ENCODE results near the gene MPHOSPH9. TPM values are rescaled to one million over a fixed set of nuclear protein-coding genes. Genes with fewer than 3 reads are reported as not detected.

MPHOSPH9 gene
- total RNA-seq, 1 donor from 2014 or later: 79.8 TPM

- H3K27ac Mint-ChIP-seq (ENCODE audit: unreplicated experiment): peak overlapping the region; percentile 74
- DNase-seq (ENCODE audit: low read depth, low spot score): no peak
Measured at GRCh38 chr12:123127182-123127495, 105.8 kb downstream of the MPHOSPH9 start.

GRCh38 chr12:123126294-123127181 lies 106.4 kb downstream of the MPHOSPH9 start:
- Mint-ChIP-seq H3K9me3 (no peaks in the 10 kb centered on the region), H3K27ac (ENCODE audit: unreplicated experiment) (peak overlapping the region; percentile 74), H3K4me3 (no peak overlapping the region), H3K36me3 (ENCODE audit: low read depth) (no peaks in the 10 kb centered on the region), H3K4me1 (peaks cover 23% of the 10 kb centered on the region), H3K27me3 (ENCODE audit: low read depth) (no peaks in the 10 kb centered on the region)
- TF ChIP-seq, protein P1, sequence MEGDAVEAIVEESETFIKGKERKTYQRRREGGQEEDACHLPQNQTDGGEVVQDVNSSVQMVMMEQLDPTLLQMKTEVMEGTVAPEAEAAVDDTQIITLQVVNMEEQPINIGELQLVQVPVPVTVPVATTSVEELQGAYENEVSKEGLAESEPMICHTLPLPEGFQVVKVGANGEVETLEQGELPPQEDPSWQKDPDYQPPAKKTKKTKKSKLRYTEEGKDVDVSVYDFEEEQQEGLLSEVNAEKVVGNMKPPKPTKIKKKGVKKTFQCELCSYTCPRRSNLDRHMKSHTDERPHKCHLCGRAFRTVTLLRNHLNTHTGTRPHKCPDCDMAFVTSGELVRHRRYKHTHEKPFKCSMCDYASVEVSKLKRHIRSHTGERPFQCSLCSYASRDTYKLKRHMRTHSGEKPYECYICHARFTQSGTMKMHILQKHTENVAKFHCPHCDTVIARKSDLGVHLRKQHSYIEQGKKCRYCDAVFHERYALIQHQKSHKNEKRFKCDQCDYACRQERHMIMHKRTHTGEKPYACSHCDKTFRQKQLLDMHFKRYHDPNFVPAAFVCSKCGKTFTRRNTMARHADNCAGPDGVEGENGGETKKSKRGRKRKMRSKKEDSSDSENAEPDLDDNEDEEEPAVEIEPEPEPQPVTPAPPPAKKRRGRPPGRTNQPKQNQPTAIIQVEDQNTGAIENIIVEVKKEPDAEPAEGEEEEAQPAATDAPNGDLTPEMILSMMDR (conservative IDR thresholded peaks at IDR 0.05): no peak
- no peak for DNase-seq (ENCODE audit: low read depth, low spot score)

More at GRCh38 chr12:123127182-123127495, 105.8 kb downstream of the MPHOSPH9 start:
- peaks cover 23% of the 10 kb centered on the region for H3K4me1 Mint-ChIP-seq
- no peaks in the 10 kb centered on the region for H3K9me3 Mint-ChIP-seq
- no peak overlapping the region for H3K4me3 Mint-ChIP-seq
- no peaks in the 10 kb centered on the region for H3K36me3 Mint-ChIP-seq (ENCODE audit: low read depth)
- TF ChIP-seq, protein P1 (conservative IDR thresholded peaks at IDR 0.05): no peak
- H3K27me3 Mint-ChIP-seq (ENCODE audit: low read depth): no peaks in the 10 kb centered on the region

GRCh38 chr12:123122626-123123025 lies 110.3 kb downstream of the MPHOSPH9 start:
- Mint-ChIP-seq H3K27me3 (ENCODE audit: low read depth) (no peaks in the 10 kb centered on the region), H3K27ac (ENCODE audit: unreplicated experiment) (no peak overlapping the region), H3K4me1 (peaks cover 19% of the 10 kb centered on the region), H3K36me3 (ENCODE audit: low read depth) (no peaks in the 10 kb centered on the region), H3K9me3 (no peaks in the 10 kb centered on the region), H3K4me3 (no peak overlapping the region)
- TF ChIP-seq, protein P1 (conservative IDR thresholded peaks at IDR 0.05): no peak
- no peak for DNase-seq (ENCODE audit: low read depth, low spot score)

DNA sequence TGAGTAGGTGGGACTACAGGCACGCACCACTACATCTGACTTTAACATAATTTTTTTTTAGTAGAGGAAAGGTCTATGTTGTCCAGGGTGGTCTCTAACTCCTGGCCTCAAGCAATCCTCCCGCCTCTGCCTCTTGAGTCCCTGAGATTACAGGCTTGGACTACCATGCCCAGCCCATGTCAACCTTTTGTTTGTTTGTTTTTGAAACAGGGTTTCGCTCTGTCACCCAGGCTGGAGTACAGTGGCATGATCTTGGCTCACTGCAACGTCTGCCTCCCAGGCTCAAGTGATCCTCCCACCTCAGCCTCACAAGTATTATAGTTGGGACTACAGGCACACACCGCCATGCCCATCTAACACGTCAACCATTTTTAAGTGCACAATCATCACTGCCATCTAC lies 111.3 kb downstream of the MPHOSPH9 start:
- peaks cover 12% of the 10 kb centered on the region for H3K4me1 Mint-ChIP-seq
- H3K4me3 Mint-ChIP-seq: no peak overlapping the region
- TF ChIP-seq, protein P1 (conservative IDR thresholded peaks at IDR 0.05): no peak
- no peak for DNase-seq (ENCODE audit: low read depth, low spot score)
- no peak overlapping the region for H3K27ac Mint-ChIP-seq (ENCODE audit: unreplicated experiment)
- H3K9me3 Mint-ChIP-seq: no peaks in the 10 kb centered on the region
- H3K36me3 Mint-ChIP-seq (ENCODE audit: low read depth): no peaks in the 10 kb centered on the region
- no peaks in the 10 kb centered on the region for H3K27me3 Mint-ChIP-seq (ENCODE audit: low read depth)

GRCh38 chr12:123120452-123121166 lies 112.3 kb downstream of the MPHOSPH9 start:
- H3K9me3 Mint-ChIP-seq: no peaks in the 10 kb centered on the region
- H3K4me1 Mint-ChIP-seq: peaks cover 5% of the 10 kb centered on the region
- H3K4me3 Mint-ChIP-seq: no peak overlapping the region
- no peaks in the 10 kb centered on the region for H3K27me3 Mint-ChIP-seq (ENCODE audit: low read depth)
- no peak for DNase-seq (ENCODE audit: low read depth, low spot score)
- no peaks in the 10 kb centered on the region for H3K36me3 Mint-ChIP-seq (ENCODE audit: low read depth)
- no peak overlapping the region for H3K27ac Mint-ChIP-seq (ENCODE audit: unreplicated experiment)
- TF ChIP-seq, protein P1 (conservative IDR thresholded peaks at IDR 0.05): no peak
